Gastroesophageal sphincter (tissue), 4 donors: Measurements from ENCODE around the gene FAM193A. TPM values are rescaled to one million over a fixed set of nuclear protein-coding genes. Genes with fewer than 3 reads are reported as not detected.
"Not testable (repeated sequence)": the region's sequence is repeated elsewhere in the genome, so short reads cannot be mapped to it uniquely, and the experiment has no call there.

Experiments used
- ATAC-seq: fragments of 150-250 bp; one replicate; pipeline ENCODE4 v1.9.1; 2016; ENCODE audit warnings: mild to moderate bottlenecking, moderate library complexity
- H3K27ac ChIP-seq, 4 donors: fragments of 200-600 bp; sonication (generic) in 3 of 4; 1 replicate in 3 of 4; 2 replicates in 1 of 4; pipeline ENCODE4 v1.5.1; 2016 to 2019
- H3K27me3 ChIP-seq: fragments of 200-600 bp; sonication (generic); one replicate; pipeline ENCODE4 v1.5.1; 2019
- H3K36me3 ChIP-seq, 2 donors: fragments of 200-600 bp; sonication (generic); one replicate each; pipeline ENCODE4 v1.5.1; 2019; ENCODE audit warnings: control low read depth in 1 of 2
- H3K4me1 ChIP-seq, 3 donors: fragments of 200-600 bp; sonication (generic); 1 replicate in 2 of 3; 2 replicates in 1 of 3; pipeline ENCODE4 v1.5.1; 2016 to 2019; ENCODE audit warnings: control low read depth in 2 of 3
- H3K4me3 ChIP-seq, 2 donors: fragments of 200-600 bp; sonication (generic); one replicate each; pipeline ENCODE4 v1.5.1; 2019; ENCODE audit warnings: mild to moderate bottlenecking in 1 of 2, moderate library complexity in 1 of 2
- H3K9me3 ChIP-seq, 3 donors: fragments of 200-600 bp; sonication (generic); one replicate each; pipeline ENCODE4 v1.5.1; 2017 to 2019; ENCODE audit warnings: control low read depth in 2 of 3
- EP300 ChIP-seq: sonication (generic); formaldehyde crosslinking; IDR thresholded peaks from one replicate; pipeline ENCODE4 v1.6.1; 2017; ENCODE audit warnings: antibody characterized with exemption, mild to moderate bottlenecking
- POLR2A ChIP-seq, 2 donors: fragments of 450-650 bp; IDR thresholded peaks; one replicate each; pipeline ENCODE4 v1.6.1; 2017; ENCODE audit warnings: antibody characterized with exemption in 2 of 2, mild to moderate bottlenecking in 2 of 2, moderate library complexity in 1 of 2
- POLR2AphosphoS5 ChIP-seq: sonication (generic); formaldehyde crosslinking; IDR thresholded peaks from one replicate; pipeline ENCODE4 v1.6.1; 2017; ENCODE audit warnings: antibody characterized with exemption
- WGBS, 2 donors: methylation state at CpG; one replicate each; pipeline ENCODE4 v1.1.5; 2018; ENCODE audit warnings: low coverage in 1 of 2; 5-methylcytosine and 5-hydroxymethylcytosine counted together
- total RNA-seq, 4 donors: library from RNA; depleted of rRNA; stranded (reverse); fragments of >200 nt; gene quantifications; one replicate each; pipeline ENCODE4 v1.1.0, GENCODE V29; 2016
- TF ChIP-seq, protein P1 (sequence below), 4 experiments: fragments of 200-600 bp in 2 of 4; fragments of 450-650 bp in 2 of 4; sonication (generic) in 1 of 4; IDR thresholded peaks; one replicate each; pipeline ENCODE4 v1.5.1; 2017 to 2019; ENCODE audit warnings: antibody characterized with exemption in 4 of 4, mild to moderate bottlenecking in 2 of 4, moderate library complexity in 2 of 4

Gene FAM193A
- total RNA-seq, 4 donors from 2014 or later: 24.5 to 35.6 (median 30.2) TPM

- H3K4me3 ChIP-seq: no peak overlapping the region
- no peak for TF ChIP-seq POLR2A (IDR thresholded peaks at IDR 0.05)
- TF ChIP-seq, protein P1, sequence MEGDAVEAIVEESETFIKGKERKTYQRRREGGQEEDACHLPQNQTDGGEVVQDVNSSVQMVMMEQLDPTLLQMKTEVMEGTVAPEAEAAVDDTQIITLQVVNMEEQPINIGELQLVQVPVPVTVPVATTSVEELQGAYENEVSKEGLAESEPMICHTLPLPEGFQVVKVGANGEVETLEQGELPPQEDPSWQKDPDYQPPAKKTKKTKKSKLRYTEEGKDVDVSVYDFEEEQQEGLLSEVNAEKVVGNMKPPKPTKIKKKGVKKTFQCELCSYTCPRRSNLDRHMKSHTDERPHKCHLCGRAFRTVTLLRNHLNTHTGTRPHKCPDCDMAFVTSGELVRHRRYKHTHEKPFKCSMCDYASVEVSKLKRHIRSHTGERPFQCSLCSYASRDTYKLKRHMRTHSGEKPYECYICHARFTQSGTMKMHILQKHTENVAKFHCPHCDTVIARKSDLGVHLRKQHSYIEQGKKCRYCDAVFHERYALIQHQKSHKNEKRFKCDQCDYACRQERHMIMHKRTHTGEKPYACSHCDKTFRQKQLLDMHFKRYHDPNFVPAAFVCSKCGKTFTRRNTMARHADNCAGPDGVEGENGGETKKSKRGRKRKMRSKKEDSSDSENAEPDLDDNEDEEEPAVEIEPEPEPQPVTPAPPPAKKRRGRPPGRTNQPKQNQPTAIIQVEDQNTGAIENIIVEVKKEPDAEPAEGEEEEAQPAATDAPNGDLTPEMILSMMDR (IDR thresholded peaks at IDR 0.05): no peak
- TF ChIP-seq EP300: no peak
- TF ChIP-seq POLR2AphosphoS5: no peak
- WGBS, 2 donors: 57 to 67% methylated on average over 7 to 9 of the region's 10 CpGs
- peaks cover 3 to 62% of the 10 kb centered on the region in 2 donors for H3K36me3 ChIP-seq
- no peak for ATAC-seq
- H3K9me3 ChIP-seq: no peaks in the 10 kb centered on the region
- no peak overlapping the region for H3K27ac ChIP-seq
- peaks cover 0 to 60% (median 0%) of the 10 kb centered on the region in 3 donors for H3K4me1 ChIP-seq
- H3K27me3 ChIP-seq: no peaks in the 10 kb centered on the region
These were observed 134.9 kb downstream of the FAM193A start for GRCh38 chr4:2671267-2671895.

- H3K27me3 ChIP-seq: no peaks in the 10 kb centered on the region
- H3K27ac ChIP-seq: no peak overlapping the region
- H3K9me3 ChIP-seq: no peaks in the 10 kb centered on the region
- peaks cover 3 to 70% of the 10 kb centered on the region in 2 donors for H3K36me3 ChIP-seq
- H3K4me3 ChIP-seq: no peak overlapping the region
- ATAC-seq: no peak
- 73% methylated on average over 2 of the region's 3 CpGs; no CpG with 5 or more reads in 1 of the 2 donors for WGBS, 2 donors
- peaks cover 0 to 53% (median 0%) of the 10 kb centered on the region in 3 donors for H3K4me1 ChIP-seq
- TF ChIP-seq, protein P1 (IDR thresholded peaks at IDR 0.05): no peak
- no peak for TF ChIP-seq EP300
- no peak for TF ChIP-seq POLR2A (IDR thresholded peaks at IDR 0.05)
- TF ChIP-seq POLR2AphosphoS5: no peak
These were observed 135.6 kb downstream of the FAM193A start for GRCh38 chr4:2672082-2672481.

- Histone ChIP-seq H3K27me3 (no peaks in the 10 kb centered on the region), H3K36me3 (peaks cover 3 to 70% of the 10 kb centered on the region in 2 donors), H3K4me1 (peaks cover 0 to 48% (median 0%) of the 10 kb centered on the region in 3 donors), H3K9me3 (no peaks in the 10 kb centered on the region), H3K27ac (peak overlapping the region in 2 of 4 donors; percentile 16 to 35), H3K4me3 (no peak overlapping the region)
- WGBS, 2 donors: 31 to 48% methylated on average over 2 of the region's 2 CpGs
- no peak for TF ChIP-seq POLR2AphosphoS5
- no peak for TF ChIP-seq EP300
- no peak for TF ChIP-seq POLR2A (IDR thresholded peaks at IDR 0.05)
- TF ChIP-seq, protein P1 (IDR thresholded peaks at IDR 0.05): no peak
- no peak for ATAC-seq
These were observed 136.3 kb downstream of the FAM193A start for GRCh38 chr4:2672700-2673099.

DNA sequence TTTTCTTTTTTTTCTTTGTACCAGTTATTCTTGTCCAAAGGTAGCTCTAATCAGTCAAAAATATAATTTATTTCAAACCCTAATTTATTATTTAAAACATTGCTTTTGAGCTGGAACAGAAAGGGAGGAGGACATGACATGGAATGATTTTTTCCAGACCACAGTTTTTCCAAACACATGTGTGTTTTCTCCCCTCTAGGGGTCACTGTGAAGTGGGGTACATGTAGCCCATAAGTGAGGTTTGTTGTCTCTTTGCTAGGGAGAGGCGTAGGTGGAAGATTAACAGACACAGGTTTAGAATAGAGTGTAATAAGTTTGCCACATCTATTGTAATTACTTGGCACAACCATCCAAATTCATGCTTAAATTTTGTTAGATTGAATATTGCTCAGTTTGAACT is 136.7 kb downstream of the FAM193A start:
- WGBS, 2 donors: 33 to 50% methylated on average over 1 of the region's 1 CpG
- peaks cover 3 to 70% of the 10 kb centered on the region in 2 donors for H3K36me3 ChIP-seq
- H3K4me3 ChIP-seq: no peak overlapping the region
- H3K27me3 ChIP-seq: no peaks in the 10 kb centered on the region
- no peak for ATAC-seq
- H3K9me3 ChIP-seq: no peaks in the 10 kb centered on the region
- TF ChIP-seq POLR2AphosphoS5 (no peak), EP300 (no peak)
- TF ChIP-seq, protein P1 (IDR thresholded peaks at IDR 0.05): peak in 2 of 4 experiments; percentile 14 to 23
- peaks cover 0 to 44% (median 0%) of the 10 kb centered on the region in 3 donors for H3K4me1 ChIP-seq
- H3K27ac ChIP-seq: peak overlapping the region in 3 of 4 donors; percentile 16 to 38 (median 35)

DNA sequence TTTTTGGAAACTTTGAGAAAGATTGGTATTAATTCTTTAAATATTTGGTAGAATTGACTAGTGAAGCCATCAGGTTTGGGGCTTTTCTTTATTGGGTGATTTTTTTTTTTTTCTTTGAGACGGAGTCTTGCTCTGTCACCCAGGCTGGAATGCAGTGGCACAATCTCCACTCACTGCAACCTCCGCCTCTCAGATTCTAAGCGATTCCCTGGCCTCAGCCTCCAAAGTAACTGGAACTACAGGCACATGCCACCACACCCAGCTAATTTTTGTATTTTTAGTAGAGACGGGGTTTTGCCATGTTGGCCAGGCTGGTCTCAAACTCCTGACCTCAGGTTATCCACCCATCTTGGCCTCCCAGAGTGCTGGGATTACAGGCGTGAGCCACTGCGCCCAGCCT is 143.3 kb downstream of the FAM193A start:
- H3K27me3 ChIP-seq, H3K27ac ChIP-seq, H3K4me3 ChIP-seq, ATAC-seq, H3K4me1 ChIP-seq, H3K9me3 ChIP-seq: not testable (repeated sequence)
- whole genome bisulfite sequencing, 2 donors: 92 to 93% methylated on average over 5 to 6 of the region's 6 CpGs
- H3K36me3 ChIP-seq: peaks cover 0 to 57% of the 10 kb centered on the region in 2 donors
